GM23248 (cell line): ENCODE results near the gene PLXND1. TPM values are rescaled to one million over a fixed set of nuclear protein-coding genes. Genes with fewer than 3 reads are reported as not detected.

ENCODE experiments used
- DNase-seq: peaks from one replicate; pipeline ENCODE4 v3.0.0-alpha.2; 2015
- H2AFZ ChIP-seq: fragments of 200-600 bp; sonication (generic); 2 replicates; pipeline ENCODE4 v1.6.1; 2016; ENCODE audit warnings: antibody characterized with exemption
- H3F3A ChIP-seq: fragments of 200-600 bp; sonication (generic); 2 replicates; pipeline ENCODE4 v1.6.1; 2016; ENCODE audit warnings: mild to moderate bottlenecking, antibody characterized with exemption, mixed run types; ENCODE audit not compliant: insufficient read depth
- H3K27ac ChIP-seq: fragments of 200-600 bp; sonication (generic); 2 replicates; pipeline ENCODE4 v1.5.1; 2016; ENCODE audit warnings: mild to moderate bottlenecking
- H3K27me3 ChIP-seq: fragments of 200-600 bp; sonication (generic); replicated peaks from 2 replicates; pipeline ENCODE4 v1.6.1; 2016; ENCODE audit warnings: mild to moderate bottlenecking; ENCODE audit not compliant: insufficient read depth
- H3K36me3 ChIP-seq: fragments of 200-600 bp; sonication (generic); 2 replicates; pipeline ENCODE4 v1.6.1; 2016; ENCODE audit warnings: low read depth, mild to moderate bottlenecking
- H3K4me1 ChIP-seq: fragments of 200-600 bp; sonication (generic); 2 replicates; pipeline ENCODE4 v1.6.1; 2016; ENCODE audit warnings: mild to moderate bottlenecking; ENCODE audit not compliant: insufficient read depth
- H3K4me2 ChIP-seq: fragments of 200-600 bp; sonication (generic); one replicate; pipeline ENCODE4 v1.6.1; 2016; ENCODE audit warnings: mild to moderate bottlenecking; ENCODE audit not compliant: unreplicated experiment
- H3K4me3 ChIP-seq: fragments of 200-600 bp; sonication (generic); 2 replicates; pipeline ENCODE4 v1.5.1; 2016; ENCODE audit warnings: mild to moderate bottlenecking
- H3K79me2 ChIP-seq: fragments of 200-600 bp; sonication (generic); 2 replicates; pipeline ENCODE4 v1.6.1; 2016; ENCODE audit warnings: mild to moderate bottlenecking; ENCODE audit not compliant: insufficient read depth
- H3K9ac ChIP-seq: fragments of 200-600 bp; sonication (generic); 2 replicates; pipeline ENCODE4 v1.6.1; 2016; ENCODE audit warnings: mild to moderate bottlenecking
- H3K9me2 ChIP-seq: fragments of 200-600 bp; sonication (generic); 2 replicates; pipeline ENCODE4 v1.6.1; 2016; ENCODE audit warnings: mixed run types, mild to moderate bottlenecking, moderate library complexity; ENCODE audit not compliant: insufficient read depth
- H3K9me3 ChIP-seq: fragments of 200-600 bp; sonication (generic); one replicate; pipeline ENCODE4 v1.6.1; 2017; ENCODE audit warnings: low read depth
- H4K20me1 ChIP-seq: fragments of 200-600 bp; sonication (generic); 2 replicates; pipeline ENCODE4 v1.6.0; 2016; ENCODE audit not compliant: insufficient read depth
- EZH2 ChIP-seq: fragments of 200-600 bp; sonication (generic); IDR thresholded peaks from 2 replicates; pipeline ENCODE4 v1.6.1; 2018; ENCODE audit warnings: antibody characterized with exemption, mild to moderate bottlenecking; ENCODE audit not compliant: insufficient read depth, poor library complexity, severe bottlenecking
- EZH2phosphoT487 ChIP-seq: fragments of 200-600 bp; sonication (generic); IDR thresholded peaks from 2 replicates; pipeline ENCODE4 v1.6.1; 2018; ENCODE audit warnings: antibody characterized with exemption, moderate library complexity, mild to moderate bottlenecking, low read depth; ENCODE audit not compliant: insufficient read depth
- WGBS, 2 experiments: methylation state at CpG; one replicate each; pipeline ENCODE4 v1.1.6; 2015 to 2017; ENCODE audit warnings: low lambda C conversion rate in 2 of 2, low coverage in 1 of 2; ENCODE audit errors: missing lambda C conversion rate in 2 of 2; 5-methylcytosine and 5-hydroxymethylcytosine counted together
- in situ Hi-C: fragments of 300-500 bp; cut with MboI; formaldehyde crosslinking; loops from 2 replicates; pipeline ENCODE4 v1.15.0; 2020
- polyA plus RNA-seq: library from polyadenylated mRNA; unstranded; fragments of >200 nt; fragmentation: Nextera tagmentation; extraction: Ambion mirVana; gene quantifications from 2 replicates; pipeline ENCODE4 v1.2.1, GENCODE V29; 2016
- total RNA-seq: library from RNA; depleted of rRNA; stranded (reverse); fragments of >200 nt; shearing (Covaris generic); gene quantifications from 2 replicates; pipeline ENCODE4 v1.2.3, GENCODE V29; 2014

The PLXND1 gene
- total and polyA plus RNA-seq, 2 experiments from 2014 or later: 37.4 to 83.0 TPM

- WGBS, 2 experiments: 66% methylated on average over 8 of the region's 8 CpGs
- no peaks in the 10 kb centered on the region for H3K79me2 ChIP-seq
- H3K36me3 ChIP-seq: no peaks in the 10 kb centered on the region
- no peaks in the 10 kb centered on the region for H4K20me1 ChIP-seq
- H2AFZ ChIP-seq: 0 out of 2 replicates have a peak overlapping the region, but pooled peaks have one; percentile 22
- H3K27ac ChIP-seq: peak overlapping the region; percentile 31; the same call in 1 of the 2 replicates
- H3K4me3 ChIP-seq: no peak overlapping the region
- no peaks in the 10 kb centered on the region for H3K27me3 ChIP-seq
- no peak for TF ChIP-seq EZH2phosphoT487
- TF ChIP-seq EZH2: no peak
- DNase-seq: peak; percentile 90
- in situ Hi-C loops: no loop called here
- H3K4me1 ChIP-seq: 0 out of 2 replicates have a peak, but pooled peaks cover 7% of the 10 kb centered on the region
- no peaks in the 10 kb centered on the region for H3K9me2 ChIP-seq
- no peak overlapping the region for H3K4me2 ChIP-seq
- H3K9me3 ChIP-seq: no peaks in the 10 kb centered on the region
- H3F3A ChIP-seq: peaks cover 9% of the 10 kb centered on the region; the same call in 1 of the 2 replicates
- H3K9ac ChIP-seq: no peak overlapping the region
Observed at GRCh38 chr3:129525341-129525968, 81.0 kb downstream of the PLXND1 start.

GRCh38 chr3:129524081-129524480 lies 82.4 kb downstream of the PLXND1 start:
- Histone ChIP-seq H4K20me1 (no peaks in the 10 kb centered on the region), H2AFZ (no peak overlapping the region), H3F3A (peaks cover 9% of the 10 kb centered on the region; the same call in 1 of the 2 replicates), H3K79me2 (no peaks in the 10 kb centered on the region), H3K9ac (no peak overlapping the region), H3K4me2 (no peak overlapping the region), H3K9me3 (no peaks in the 10 kb centered on the region), H3K9me2 (no peaks in the 10 kb centered on the region), H3K4me3 (no peak overlapping the region), H3K36me3 (no peaks in the 10 kb centered on the region), H3K27ac (no peak overlapping the region), H3K4me1 (no peaks in the 10 kb centered on the region), H3K27me3 (no peaks in the 10 kb centered on the region)
- no peak for TF ChIP-seq EZH2
- WGBS, 2 experiments: 80 to 82% methylated on average over 4 of the region's 4 CpGs
- no peak for DNase-seq
- in situ Hi-C loops: no loop called here

GRCh38 chr3:129522953-129523352 lies 83.5 kb downstream of the PLXND1 start:
- H3K9me2 ChIP-seq: no peaks in the 10 kb centered on the region
- no peak for DNase-seq
- H3K36me3 ChIP-seq: no peaks in the 10 kb centered on the region
- H3K4me1 ChIP-seq: no peaks in the 10 kb centered on the region
- no peaks in the 10 kb centered on the region for H3K9me3 ChIP-seq
- no peak overlapping the region for H3K4me3 ChIP-seq
- in situ Hi-C loops: no loop called here
- H3K79me2 ChIP-seq: no peaks in the 10 kb centered on the region
- WGBS, 2 experiments: 83 to 87% methylated on average over 5 of the region's 5 CpGs
- TF ChIP-seq EZH2 (no peak), EZH2phosphoT487 (no peak)
- H3K27me3 ChIP-seq: no peaks in the 10 kb centered on the region
- H3F3A ChIP-seq: peaks cover 9% of the 10 kb centered on the region; the same call in 1 of the 2 replicates
- no peak overlapping the region for H3K4me2 ChIP-seq
- no peaks in the 10 kb centered on the region for H4K20me1 ChIP-seq
- no peak overlapping the region for H3K27ac ChIP-seq
- no peak overlapping the region for H3K9ac ChIP-seq
- no peak overlapping the region for H2AFZ ChIP-seq

GRCh38 chr3:129521611-129522010 lies 84.9 kb downstream of the PLXND1 start:
- WGBS, 2 experiments: 61% methylated on average over 8 of the region's 8 CpGs
- H3K9ac ChIP-seq: no peak overlapping the region
- TF ChIP-seq EZH2 (no peak), EZH2phosphoT487 (no peak)

More at GRCh38 chr3:129521611-129522010, 84.9 kb downstream of the PLXND1 start:
- H3K4me1 ChIP-seq: no peaks in the 10 kb centered on the region
- no peaks in the 10 kb centered on the region for H3K79me2 ChIP-seq
- H2AFZ ChIP-seq: no peak overlapping the region
- H3K4me3 ChIP-seq: no peak overlapping the region
- no peaks in the 10 kb centered on the region for H3K27me3 ChIP-seq
- no peaks in the 10 kb centered on the region for H4K20me1 ChIP-seq
- DNase-seq: no peak
- H3K36me3 ChIP-seq: no peaks in the 10 kb centered on the region
- no peaks in the 10 kb centered on the region for H3K9me2 ChIP-seq
- no peak overlapping the region for H3K27ac ChIP-seq
- H3K4me2 ChIP-seq: no peak overlapping the region
- H3F3A ChIP-seq: peaks cover 9% of the 10 kb centered on the region; the same call in 1 of the 2 replicates
- H3K9me3 ChIP-seq: no peaks in the 10 kb centered on the region
- in situ Hi-C loops: no loop called here
